HG02884 (cell line): Measurements from ENCODE around the gene TTC9B.
"Not testable (repeated sequence)": the region's sequence is repeated elsewhere in the genome, so short reads cannot be mapped to it uniquely, and the experiment has no call there.

Experiments used
- ATAC-seq: cut with Tn5 transposase; IDR thresholded peaks from one replicate; pipeline ENCODE4 v1.9.1; 2021; ENCODE audit warnings: mild to moderate bottlenecking, moderate library complexity; ENCODE audit not compliant: unreplicated experiment

The TTC9B gene

GRCh38 chr19:40175820-40176219, 42.4 kb downstream of the TTC9B start:
- ATAC-seq = no peak

- no peak for ATAC-seq
Observed at GRCh38 chr19:40174092-40174491, 44.1 kb downstream of the TTC9B start.

- not testable (repeated sequence) for ATAC-seq
Observed at GRCh38 chr19:40171293-40171692, 46.9 kb downstream of the TTC9B start.

GRCh38 chr19:40170303-40170989, 47.7 kb downstream of the TTC9B start:
- ATAC-seq = not testable (repeated sequence)

- not testable (repeated sequence) for ATAC-seq
Observed at GRCh38 chr19:40169482-40170302, 48.5 kb downstream of the TTC9B start.
